Heart left ventricle (tissue), 16 donors: Measurements from ENCODE around the gene OGDH. TPM values are rescaled to one million over a fixed set of nuclear protein-coding genes. Genes with fewer than 3 reads are reported as not detected.
"Not testable (repeated sequence)": the region's sequence is repeated elsewhere in the genome, so short reads cannot be mapped to it uniquely, and the experiment has no call there.

ENCODE experiments used
- ATAC-seq, 4 donors: fragments of 200-7000 bp; cut with Tn5 transposase; one replicate each; pipeline ENCODE4 v1.9.1; 2020 to 2022; ENCODE audit warnings: moderate library complexity in 4 of 4, mild to moderate bottlenecking in 3 of 4, moderate number of reproducible peaks in 1 of 4
- DNase-seq, 5 donors: peaks; one replicate each; pipeline ENCODE4 v3.0.0-alpha.2; 2020
- H3K27ac ChIP-seq, 12 donors: fragments of 200-600 bp; sonication (generic) in 4 of 12; one replicate each; pipeline versions ENCODE4 v1.5.0 to v1.8.0; 2016 to 2022; ENCODE audit warnings: mild to moderate bottlenecking in 2 of 12
- H3K27me3 ChIP-seq, 9 donors: fragments of 200-600 bp; sonication (generic) in 2 of 9; one replicate each; pipeline versions ENCODE4 v1.5.1 to v1.8.0; 2016 to 2022; ENCODE audit warnings: mild to moderate bottlenecking in 3 of 9
- H3K36me3 ChIP-seq, 9 donors: fragments of 200-600 bp; sonication (generic) in 2 of 9; one replicate each; pipeline versions ENCODE4 v1.5.0 to v1.8.0; 2018 to 2022; ENCODE audit warnings: mild to moderate bottlenecking in 2 of 9
- H3K4me1 ChIP-seq, 12 donors: fragments of 200-600 bp; sonication (generic) in 4 of 12; one replicate each; pipeline versions ENCODE4 v1.5.0 to v1.8.0; 2016 to 2022; ENCODE audit warnings: mild to moderate bottlenecking in 3 of 12
- H3K4me3 ChIP-seq, 12 donors: fragments of 200-600 bp; sonication (generic) in 4 of 12; one replicate each; pipeline versions ENCODE4 v1.5.0 to v1.8.0; 2017 to 2022; ENCODE audit warnings: mild to moderate bottlenecking in 9 of 12, moderate library complexity in 4 of 12
- H3K9me3 ChIP-seq, 12 donors: fragments of 200-600 bp; sonication (generic) in 4 of 12; one replicate each; pipeline versions ENCODE4 v1.5.0 to v1.8.0; 2016 to 2022; ENCODE audit warnings: mild to moderate bottlenecking in 1 of 12
- POLR2A ChIP-seq, 2 donors: fragments of 450-650 bp; IDR thresholded peaks; one replicate each; pipeline ENCODE4 v1.6.1; 2017; ENCODE audit warnings: antibody characterized with exemption in 2 of 2, mild to moderate bottlenecking in 2 of 2, moderate library complexity in 2 of 2
- WGBS, 4 donors: extraction: QIAGEN DNeasy Blood & Tissue Kit in 2 of 4; methylation state at CpG; one replicate each; pipeline versions ENCODE4 v1.1.5 to v1.1.7; 2013 to 2018; 5-methylcytosine and 5-hydroxymethylcytosine counted together
- intact Hi-C, 10 donors: fragments of 100-400 bp; cut with DNase I; formaldehyde crosslinking; loops; one replicate each; pipeline versions ENCODE4 v1.11.1 to v1.14.2; 2022
- polyA plus RNA-seq, 2 donors: library from polyadenylated mRNA; stranded (reverse); fragments of 200-250 nt; gene quantifications; one replicate each; pipeline ENCODE4 v1.2.3, GENCODE V29; 2013
- total RNA-seq, 9 donors: library from RNA; depleted of rRNA in 2 of 9; stranded (reverse); fragments of >200 nt in 2 of 9; fragmentation: NEBNext Ultra II Directional in 3 of 9; extraction: Animal tissue kit (Norgen Biotek cat#: 25700) in 3 of 9; gene quantifications; one replicate each; pipeline versions ENCODE4 v1.1.0 to v1.2.4, GENCODE V29; 2016 to 2023
- TF ChIP-seq, protein P1 (sequence below), 12 donors: fragments of 200-600 bp; sonication (generic) in 4 of 12; IDR thresholded peaks; one replicate each; pipeline versions ENCODE4 v1.5.0 to v1.8.0; 2018 to 2022; ENCODE audit warnings: antibody characterized with exemption in 12 of 12, mild to moderate bottlenecking in 5 of 12
- donor health status: ischemic (EF 13 %, LVEDD 7.1; RV severe dilation, severe dysfunction).
- donor health status: healthy with polysubstance abuse.
- donor health status: DM: no; HTN: yes; CAD: no.
- donor health status: DM: no; HTN: no; CAD: no.
- donor health status: ischemic (EF 25% LVEDD 6.9; RV normal size, moderate dysfunction).
- donor health status: ischemic (EF 25% LVEDD 5.7; RV mildly dilated, moderate dysfunction).
- donor health status: healthy.
- donor health status: DM: yes; HTN: yes; CAD: no.
- donor health status: ischemic (EF 35%, LVEDD 5.7; RV mildly dilated, moderate dysfunction).
- donor health status: nonischemic (EF 11% LVEDD 7.7; RV severe dilation, severe dysfunction).
- donor health status: DM: yes; HTN: yes; CAD: no.
- donor health status: PGD.
- donor health status: ischemic (EF 29% LVEDD 5.4; RV normal size, mild dysfunction).
- donor health status: nonischemic (EF 23%, LVEDD 6.1; RV moderate dilation, normal function).

The OGDH gene
- total and polyA plus RNA-seq, 11 donors = 247 to 789 (median 633) TPM

DNA sequence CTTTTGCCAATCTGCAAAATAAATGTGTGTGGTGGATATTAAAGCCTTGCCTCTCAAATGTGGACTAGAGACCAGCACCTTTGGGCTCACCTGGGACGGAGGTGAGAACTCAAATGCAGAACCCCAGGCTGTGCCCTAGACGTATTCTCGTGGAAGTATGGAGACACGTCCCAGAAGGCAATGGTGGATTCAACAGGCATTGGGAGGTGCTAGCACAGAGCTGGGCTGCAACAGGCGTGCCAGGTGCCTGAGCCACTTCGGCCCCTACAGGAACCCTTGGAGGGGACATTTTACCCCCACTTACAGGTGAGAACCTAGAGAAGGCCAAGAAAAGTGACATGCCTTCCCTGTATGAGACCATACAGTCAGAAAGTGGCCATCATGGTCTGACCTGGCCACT, 44.9 kb upstream of the OGDH start:
- intact Hi-C loops = loop anchor here in 8 of 10 donors (5.0 to 10.0 kb wide), 7 partner anchors 67 to 329 kb away; partner anchors contain the start of gene NUDCD3 (in 1 of the 8)

DNA sequence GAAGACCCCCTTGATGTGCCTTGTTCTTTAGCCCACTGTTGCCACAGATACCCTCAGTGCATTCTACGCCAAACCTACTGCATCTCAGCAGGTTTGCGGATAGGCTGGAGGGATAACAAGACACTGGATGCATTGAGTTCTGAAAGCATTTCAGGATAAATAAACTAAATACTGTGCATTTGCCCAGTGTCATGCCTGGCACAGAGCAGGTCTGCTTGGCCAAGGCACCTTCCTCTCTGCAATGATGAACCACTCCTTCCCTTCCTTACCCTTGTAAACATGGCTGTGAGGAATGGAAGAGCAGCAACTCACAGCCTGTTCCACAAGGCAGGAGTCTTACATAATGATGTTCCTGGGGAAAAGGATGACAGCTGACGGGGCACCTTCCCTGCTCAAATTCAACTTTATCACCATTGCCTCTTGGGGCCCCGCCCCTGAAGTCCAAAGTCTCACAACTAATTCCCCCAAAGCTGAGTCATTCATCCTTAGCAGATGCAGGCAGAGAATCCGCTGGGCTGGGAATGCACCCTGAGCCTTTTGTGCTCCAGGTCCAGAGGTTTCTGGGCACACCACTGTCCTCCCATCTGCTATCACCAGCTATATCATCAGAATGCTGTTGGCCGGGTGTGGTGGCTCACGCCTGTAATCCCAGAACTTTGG, 44.3 kb upstream of the OGDH start:
- intact Hi-C loops = loop anchor here in 8 of 10 donors (5.0 to 10.0 kb wide), 7 partner anchors 67 to 330 kb away; partner anchors contain the start of gene NUDCD3 (in 1 of the 8)
- ATAC-seq = no peak
- TF ChIP-seq POLR2A (IDR thresholded peaks at IDR 0.05) = no peak
- TF ChIP-seq, protein P1, sequence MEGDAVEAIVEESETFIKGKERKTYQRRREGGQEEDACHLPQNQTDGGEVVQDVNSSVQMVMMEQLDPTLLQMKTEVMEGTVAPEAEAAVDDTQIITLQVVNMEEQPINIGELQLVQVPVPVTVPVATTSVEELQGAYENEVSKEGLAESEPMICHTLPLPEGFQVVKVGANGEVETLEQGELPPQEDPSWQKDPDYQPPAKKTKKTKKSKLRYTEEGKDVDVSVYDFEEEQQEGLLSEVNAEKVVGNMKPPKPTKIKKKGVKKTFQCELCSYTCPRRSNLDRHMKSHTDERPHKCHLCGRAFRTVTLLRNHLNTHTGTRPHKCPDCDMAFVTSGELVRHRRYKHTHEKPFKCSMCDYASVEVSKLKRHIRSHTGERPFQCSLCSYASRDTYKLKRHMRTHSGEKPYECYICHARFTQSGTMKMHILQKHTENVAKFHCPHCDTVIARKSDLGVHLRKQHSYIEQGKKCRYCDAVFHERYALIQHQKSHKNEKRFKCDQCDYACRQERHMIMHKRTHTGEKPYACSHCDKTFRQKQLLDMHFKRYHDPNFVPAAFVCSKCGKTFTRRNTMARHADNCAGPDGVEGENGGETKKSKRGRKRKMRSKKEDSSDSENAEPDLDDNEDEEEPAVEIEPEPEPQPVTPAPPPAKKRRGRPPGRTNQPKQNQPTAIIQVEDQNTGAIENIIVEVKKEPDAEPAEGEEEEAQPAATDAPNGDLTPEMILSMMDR (IDR thresholded peaks at IDR 0.05) = no peak
- Histone ChIP-seq H3K4me1 (peaks cover 0 to 11% (median 1%) of the 10 kb centered on the region in 12 donors), H3K9me3 (no peaks in the 10 kb centered on the region), H3K36me3 (peaks cover 0 to 39% (median 31%) of the 10 kb centered on the region in 9 donors), H3K27ac (no peak overlapping the region), H3K4me3 (no peak overlapping the region), H3K27me3 (no peaks in the 10 kb centered on the region)
- WGBS, 4 donors = 82 to 93% (median 91%) methylated on average over 6 to 7 of the region's 7 CpGs
- DNase-seq = no peak

More for the DNA sequence above, 44.9 kb upstream of the OGDH start:
- ATAC-seq = no peak
- Histone ChIP-seq H3K4me1 (peaks cover 0 to 11% (median 1%) of the 10 kb centered on the region in 12 donors), H3K27ac (no peak overlapping the region), H3K4me3 (no peak overlapping the region), H3K27me3 (no peaks in the 10 kb centered on the region), H3K9me3 (no peaks in the 10 kb centered on the region), H3K36me3 (peaks cover 0 to 32% (median 25%) of the 10 kb centered on the region in 9 donors)
- no peak for DNase-seq
- 87 to 91% (median 89%) methylated on average over 6 of the region's 6 CpGs for WGBS, 4 donors
- TF ChIP-seq, protein P1 (IDR thresholded peaks at IDR 0.05) = no peak
- no peak for TF ChIP-seq POLR2A (IDR thresholded peaks at IDR 0.05)

DNA sequence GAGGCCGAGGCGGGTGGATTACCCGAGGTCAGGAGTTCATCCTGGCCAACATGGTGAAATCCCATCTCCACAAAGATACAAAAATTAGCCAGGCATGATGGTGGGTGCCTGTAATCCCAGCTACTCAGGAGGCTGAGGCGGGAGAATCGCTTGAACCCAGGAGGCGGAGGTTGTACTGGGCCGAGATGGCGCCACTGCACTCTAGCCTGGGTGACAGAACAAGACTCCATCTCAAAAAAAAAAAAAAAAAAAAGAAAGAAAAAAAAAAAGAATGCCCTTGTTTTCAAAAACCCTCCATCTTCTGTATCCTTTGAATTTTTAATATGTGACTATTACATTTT, 43.8 kb upstream of the OGDH start:
- H3K4me1 ChIP-seq = peaks cover 0 to 11% (median 1%) of the 10 kb centered on the region in 12 donors
- H3K27ac ChIP-seq, H3K4me3 ChIP-seq, ATAC-seq, DNase-seq, H3K9me3 ChIP-seq, H3K27me3 ChIP-seq: not testable (repeated sequence)
- 86 to 96% (median 91%) methylated on average over 8 of the region's 8 CpGs for WGBS, 4 donors
- intact Hi-C loops = loop anchor here in 8 of 10 donors (5.0 to 10.0 kb wide), 7 partner anchors 68 to 330 kb away; partner anchors contain the start of gene NUDCD3 (in 1 of the 8)
- H3K36me3 ChIP-seq = peaks cover 0 to 44% (median 36%) of the 10 kb centered on the region in 9 donors

DNA sequence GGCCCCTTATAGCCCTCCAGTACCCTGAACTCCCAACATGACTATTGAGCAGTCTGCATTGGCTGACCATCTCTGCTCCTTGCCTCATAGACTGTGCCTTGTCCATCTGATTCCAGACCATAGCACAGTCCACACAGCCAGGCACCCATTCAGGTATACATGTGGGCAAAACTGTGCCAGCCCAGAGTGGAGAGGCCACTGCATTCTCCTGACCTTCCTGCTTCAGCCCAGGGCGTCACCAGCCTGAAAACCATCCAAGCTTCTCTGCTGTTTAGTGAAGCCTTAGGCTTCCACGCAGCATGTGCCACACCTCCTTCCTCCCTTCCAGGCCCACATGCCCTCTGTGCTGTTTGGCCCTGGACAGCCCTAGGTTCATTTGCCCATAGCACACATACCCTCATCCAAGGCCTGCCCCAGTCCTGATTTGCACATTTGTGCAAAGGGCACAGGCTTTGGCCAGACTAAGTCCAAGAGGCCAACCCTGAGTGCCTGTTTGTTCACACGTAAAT, 43.2 kb upstream of the OGDH start:
- no peak for TF ChIP-seq POLR2A (IDR thresholded peaks at IDR 0.05)
- TF ChIP-seq, protein P1 (IDR thresholded peaks at IDR 0.05) = no peak
- intact Hi-C loops = loop anchor here in 8 of 10 donors (5.0 to 10.0 kb wide), 7 partner anchors 68 to 331 kb away; partner anchors contain the start of gene NUDCD3 (in 1 of the 8)
- Histone ChIP-seq H3K27me3 (no peaks in the 10 kb centered on the region), H3K9me3 (no peaks in the 10 kb centered on the region), H3K36me3 (peaks cover 0 to 50% (median 43%) of the 10 kb centered on the region in 9 donors), H3K4me1 (peaks cover 0 to 11% (median 1%) of the 10 kb centered on the region in 12 donors), H3K4me3 (no peak overlapping the region), H3K27ac (no peak overlapping the region)
- ATAC-seq (no peak), DNase-seq (no peak)
- 81 to 91% (median 83%) methylated on average over 3 of the region's 3 CpGs for WGBS, 4 donors
